Kasumi-1 (cell line): Measurements from ENCODE around the gene NKX2-2.
"Not testable (repeated sequence)": the region's sequence is repeated elsewhere in the genome, so short reads cannot be mapped to it uniquely, and the experiment has no call there.

Experiments
- DNase-seq, 2 experiments: peaks; one replicate each; lab custom pipeline; 2025; lab: John Stamatoyannopoulos, UW

NKX2-2 gene

DNA sequence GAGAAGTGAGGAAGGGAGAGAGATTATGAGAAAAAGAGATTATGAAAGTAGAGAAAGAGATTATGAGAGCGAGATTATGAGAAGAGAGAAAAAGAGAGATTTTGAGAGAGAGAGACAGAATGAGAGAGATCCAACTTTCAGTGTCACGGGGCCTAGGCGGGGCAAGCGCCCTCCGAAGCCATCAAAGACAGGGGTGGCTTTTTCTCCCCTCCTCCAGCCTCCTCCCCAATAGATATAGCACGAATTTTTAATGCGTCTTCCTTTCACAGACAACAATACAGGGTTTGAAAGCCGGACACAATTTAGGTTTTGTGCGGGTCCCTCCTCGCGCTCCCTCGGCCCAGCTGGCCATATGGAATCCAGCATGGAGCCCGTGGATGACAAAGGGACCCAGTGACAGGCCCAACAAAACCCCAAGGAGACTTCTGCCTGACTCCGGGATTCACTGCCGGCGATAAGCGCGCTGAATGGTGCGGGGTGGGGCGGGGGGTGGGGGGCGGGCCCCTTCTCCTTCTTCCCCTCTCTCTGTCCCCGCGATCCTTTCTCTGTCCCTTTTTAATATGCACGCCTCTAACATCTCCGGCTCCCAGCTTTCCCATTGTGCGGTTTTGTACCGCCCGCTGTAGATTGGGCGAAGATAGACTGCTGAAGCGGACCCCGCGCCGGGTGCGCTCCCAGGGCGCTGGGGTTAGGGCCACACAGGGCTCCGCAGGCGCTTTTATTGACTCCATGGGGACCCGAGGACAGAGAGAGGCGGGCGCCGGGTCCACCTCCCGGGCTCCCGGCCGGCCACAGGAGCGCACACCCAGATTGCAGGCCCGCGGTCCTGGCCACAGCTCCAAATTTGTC, 5.4 kb downstream of the NKX2-2 start:
- DNase-seq, result no peak

DNA sequence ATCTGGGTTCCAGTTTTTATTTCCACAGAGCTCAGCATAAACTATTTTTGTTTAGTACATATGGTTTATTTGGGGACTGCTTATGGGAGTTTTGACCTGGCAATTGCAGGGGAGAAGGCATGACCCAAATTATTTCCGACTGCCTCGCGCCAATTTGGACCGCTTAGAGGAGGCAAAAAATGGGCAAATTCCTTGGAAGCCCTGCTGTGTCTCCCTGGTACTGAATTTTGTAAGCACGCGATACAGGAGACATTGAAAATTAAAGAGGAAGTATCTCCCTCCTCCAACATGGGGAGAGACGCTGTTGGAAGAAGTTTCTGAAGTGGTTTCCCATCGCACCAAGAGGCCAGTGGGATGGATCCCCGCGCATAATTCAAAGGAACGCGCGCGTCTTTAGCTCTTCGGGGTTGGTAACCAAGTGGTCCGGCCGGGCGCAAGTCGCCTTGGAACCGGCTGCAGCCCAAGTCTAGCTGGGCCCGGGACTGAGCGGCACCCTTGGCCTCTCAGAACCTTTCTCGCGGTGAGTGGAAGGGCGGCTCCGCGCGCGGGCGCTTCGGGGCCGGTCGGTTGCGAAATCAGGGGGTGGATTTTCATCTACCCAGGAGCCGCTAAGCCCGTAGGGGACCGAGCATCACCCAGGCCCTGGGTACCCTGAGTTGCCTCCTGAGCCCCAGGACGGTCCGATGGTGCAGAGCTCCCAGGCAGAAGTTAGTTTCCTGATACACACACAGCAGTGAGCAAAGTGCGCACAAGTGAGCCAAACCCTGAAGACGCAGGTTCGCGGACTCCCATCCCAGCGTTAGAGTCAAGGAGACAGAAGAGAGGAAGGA, 6.2 kb downstream of the NKX2-2 start:
- no peak for DNase-seq

DNA sequence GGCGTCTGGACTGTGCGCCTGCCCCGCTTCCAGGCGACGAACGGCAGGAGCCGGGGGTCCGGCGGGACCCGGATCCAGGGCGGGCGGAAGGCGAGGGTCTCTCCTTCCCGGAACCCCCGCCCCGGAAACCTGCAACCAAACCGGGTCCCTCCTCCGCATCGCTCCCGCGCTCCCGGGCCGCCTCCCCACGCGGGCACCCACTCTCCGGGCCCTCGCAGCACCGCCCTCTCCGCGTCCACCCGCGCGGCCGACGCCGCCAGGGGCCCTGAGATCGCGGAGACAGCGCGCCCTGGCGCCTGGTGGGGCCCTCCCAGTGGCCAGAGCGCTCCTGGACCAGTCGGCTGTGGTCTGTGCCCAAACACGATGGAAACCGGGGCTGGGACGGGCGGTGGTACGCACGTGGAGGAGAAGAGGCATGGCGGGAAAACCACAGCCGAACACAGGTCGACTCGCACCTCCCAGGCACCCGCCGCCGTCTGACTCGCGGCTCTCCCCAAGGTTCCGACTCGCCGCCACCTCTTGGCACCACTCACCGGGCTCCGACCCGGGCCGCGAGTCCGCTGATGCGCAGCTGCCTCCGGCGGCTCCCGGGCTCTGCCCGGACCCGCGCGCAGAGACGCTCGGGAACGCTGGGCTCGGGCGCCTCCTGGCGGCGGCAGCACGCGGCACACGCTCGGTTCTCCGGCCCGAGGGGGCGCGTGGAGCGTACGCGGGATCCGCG, 7.9 kb downstream of the NKX2-2 start:
- no peak for DNase-seq

GRCh38 chr20:21505161-21505809, 8.6 kb downstream of the NKX2-2 start:
- peak; percentile 46 to 49 for DNase-seq

DNA sequence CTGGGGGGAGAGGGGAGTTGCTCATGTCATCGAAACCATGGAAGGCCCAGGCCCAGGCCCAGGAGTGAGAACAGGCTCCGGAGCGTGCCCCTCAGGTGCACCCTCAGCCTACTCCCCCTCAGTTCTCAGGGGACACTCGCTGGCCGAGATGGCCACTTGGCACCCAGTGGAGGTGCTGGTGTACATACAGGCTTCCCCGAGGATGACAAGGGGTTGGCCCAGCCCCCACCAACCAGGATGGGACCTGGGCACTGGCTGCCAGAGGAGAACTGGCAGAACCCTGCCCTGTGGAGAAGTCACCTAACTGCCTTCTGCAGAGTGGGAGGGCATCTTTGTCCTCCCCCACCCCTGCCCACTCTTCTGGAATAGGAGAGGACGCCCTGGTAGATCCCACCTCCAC, 9.5 kb downstream of the NKX2-2 start:
- DNase-seq, result no peak

- DNase-seq, result peak in 1 of 2 experiments; percentile 13
Observed at GRCh38 chr20:21503345-21503744, 10.5 kb downstream of the NKX2-2 start.

- no peak for DNase-seq
Observed at GRCh38 chr20:21501184-21501583, 12.7 kb downstream of the NKX2-2 start.

GRCh38 chr20:21500599-21500998, 13.3 kb downstream of the NKX2-2 start:
- no peak for DNase-seq

DNA sequence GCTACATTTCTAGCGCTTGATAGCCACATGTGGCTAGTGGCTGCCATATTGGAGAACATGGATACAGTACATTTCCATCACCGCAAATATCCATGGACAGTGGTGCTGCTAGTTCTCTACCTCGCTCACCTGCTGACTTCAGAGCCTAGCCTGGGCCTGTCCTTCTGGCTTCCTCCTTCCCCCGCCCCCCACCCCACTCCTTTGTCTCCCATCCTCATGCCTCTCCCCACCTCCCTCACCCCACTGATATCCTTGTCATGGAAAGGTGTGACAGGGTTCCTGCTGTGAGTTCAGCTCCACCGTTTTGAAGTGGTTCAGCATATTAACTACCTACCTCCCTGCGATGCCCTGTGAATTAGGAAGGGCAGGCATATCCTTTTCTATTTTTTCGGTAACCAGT, 14.2 kb downstream of the NKX2-2 start:
- DNase-seq, result no peak

DNA sequence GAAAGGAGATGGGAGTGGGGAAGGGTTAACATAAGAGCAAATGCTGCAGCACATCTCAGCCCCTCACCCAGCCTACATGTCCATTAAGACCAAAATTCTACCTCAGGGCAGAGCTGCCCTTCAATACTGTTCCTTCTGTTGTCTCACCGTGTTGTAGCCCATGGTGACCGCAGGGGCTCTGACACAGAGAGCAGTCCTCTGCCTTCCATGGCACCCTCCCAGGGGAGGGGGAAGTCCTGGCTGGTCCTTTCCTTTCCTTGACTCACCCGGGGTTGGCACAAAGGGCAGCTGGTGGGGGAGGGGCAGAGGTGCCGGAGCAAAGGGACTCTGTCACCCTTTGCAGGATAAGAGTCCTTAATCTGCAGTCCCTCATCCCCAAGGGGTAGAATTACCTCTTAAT, 15.2 kb downstream of the NKX2-2 start:
- DNase-seq, result no peak

- no peak for DNase-seq
Observed at GRCh38 chr20:21498195-21498594, 15.7 kb downstream of the NKX2-2 start.

- no peak for DNase-seq
Observed at GRCh38 chr20:21496452-21496851, 17.4 kb downstream of the NKX2-2 start.

DNA sequence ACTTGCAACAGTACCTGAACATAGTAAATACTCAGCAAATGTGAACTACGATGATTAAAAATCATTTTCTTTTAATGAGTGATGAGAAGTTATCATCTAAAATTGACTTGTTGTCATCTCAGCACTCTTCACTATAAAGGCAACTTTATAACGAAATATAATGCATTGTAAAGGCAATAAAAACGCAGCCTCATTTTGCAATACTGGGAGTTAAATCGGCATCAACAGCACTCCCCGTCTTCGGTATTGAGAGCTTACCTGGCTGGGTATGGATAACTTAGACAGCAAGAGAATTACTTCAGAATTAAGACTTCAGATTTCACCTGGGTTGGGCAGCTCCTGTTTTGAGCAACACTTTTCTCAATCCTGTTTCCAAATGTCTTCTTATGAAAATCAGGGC, 20.8 kb downstream of the NKX2-2 start:
- DNase-seq, result no peak

DNA sequence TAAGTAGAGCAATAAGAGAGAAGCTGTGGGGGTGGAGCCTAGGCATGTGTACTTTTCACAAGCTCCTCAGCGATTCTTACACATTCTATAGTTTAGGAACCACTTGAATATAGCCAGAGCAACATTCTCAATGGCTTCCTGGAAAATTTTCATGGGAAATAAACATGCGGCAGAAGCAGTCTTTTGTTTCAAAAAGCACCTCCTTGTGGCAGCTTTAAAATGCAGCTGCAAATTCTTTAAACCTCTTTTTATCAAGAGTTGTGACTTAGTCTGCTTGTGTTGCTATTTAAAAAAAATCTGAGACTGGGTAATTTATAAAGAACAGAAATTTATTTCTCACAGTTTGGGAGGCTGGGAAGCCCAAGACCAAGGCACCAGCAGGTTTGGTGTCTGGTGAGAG, 23.8 kb downstream of the NKX2-2 start:
- peak; percentile 0 to 1 for DNase-seq

- DNase-seq, result not testable (repeated sequence)
Observed at GRCh38 chr20:21480144-21480543, 33.7 kb downstream of the NKX2-2 start.

GRCh38 chr20:21465799-21466198, 48.1 kb downstream of the NKX2-2 start:
- no peak for DNase-seq

- no peak for DNase-seq
Observed at GRCh38 chr20:21464916-21465315, 48.9 kb downstream of the NKX2-2 start.
